Stomach (tissue), 4 donors: ENCODE measurements around the gene SLCO4C1.

Source experiments
- EP300 ChIP-seq: sonication (generic); formaldehyde crosslinking; IDR thresholded peaks from one replicate; pipeline ENCODE4 v1.6.1; 2017; ENCODE audit warnings: antibody characterized with exemption
- POLR2A ChIP-seq, 4 donors: fragments of 450-650 bp; IDR thresholded peaks; one replicate each; pipeline ENCODE4 v1.6.1; 2016; ENCODE audit warnings: antibody characterized with exemption in 4 of 4, control low read depth in 2 of 4, mild to moderate bottlenecking in 1 of 4, moderate library complexity in 1 of 4
- POLR2AphosphoS5 ChIP-seq, 3 donors: sonication (generic); formaldehyde crosslinking; IDR thresholded peaks; one replicate each; pipeline ENCODE4 v1.6.1; 2016; ENCODE audit warnings: antibody characterized with exemption in 3 of 3
- TF ChIP-seq, protein P1 (sequence below), 7 experiments: fragments of 450-650 bp in 4 of 7; fragments of 200-600 bp in 3 of 7; sonication (generic) in 3 of 7; IDR thresholded peaks; one replicate each; pipeline ENCODE4 v1.5.1; 2016 to 2019; ENCODE audit warnings: antibody characterized with exemption in 7 of 7, control low read depth in 2 of 7, mild to moderate bottlenecking in 1 of 7

DNA sequence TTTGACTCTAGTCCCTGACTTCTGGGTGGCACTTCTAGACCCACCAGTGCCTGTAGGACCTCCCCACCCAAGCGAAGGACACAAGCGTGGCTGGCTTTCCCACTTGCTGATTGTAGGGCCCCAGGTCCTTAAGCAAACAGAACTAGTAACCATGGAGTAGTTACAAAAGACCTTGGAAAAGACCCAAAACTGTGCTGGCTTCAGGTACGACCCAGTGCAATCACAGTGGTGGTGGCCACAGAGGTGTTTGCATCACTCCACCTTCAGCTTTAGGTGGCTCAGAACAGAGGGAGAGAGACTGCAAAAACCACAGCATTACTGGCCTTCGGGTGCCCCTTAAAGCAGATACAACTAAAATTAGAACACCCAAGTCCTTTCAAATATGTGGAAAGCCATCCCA is 52.9 kb downstream of the SLCO4C1 start:
- TF ChIP-seq, protein P1, sequence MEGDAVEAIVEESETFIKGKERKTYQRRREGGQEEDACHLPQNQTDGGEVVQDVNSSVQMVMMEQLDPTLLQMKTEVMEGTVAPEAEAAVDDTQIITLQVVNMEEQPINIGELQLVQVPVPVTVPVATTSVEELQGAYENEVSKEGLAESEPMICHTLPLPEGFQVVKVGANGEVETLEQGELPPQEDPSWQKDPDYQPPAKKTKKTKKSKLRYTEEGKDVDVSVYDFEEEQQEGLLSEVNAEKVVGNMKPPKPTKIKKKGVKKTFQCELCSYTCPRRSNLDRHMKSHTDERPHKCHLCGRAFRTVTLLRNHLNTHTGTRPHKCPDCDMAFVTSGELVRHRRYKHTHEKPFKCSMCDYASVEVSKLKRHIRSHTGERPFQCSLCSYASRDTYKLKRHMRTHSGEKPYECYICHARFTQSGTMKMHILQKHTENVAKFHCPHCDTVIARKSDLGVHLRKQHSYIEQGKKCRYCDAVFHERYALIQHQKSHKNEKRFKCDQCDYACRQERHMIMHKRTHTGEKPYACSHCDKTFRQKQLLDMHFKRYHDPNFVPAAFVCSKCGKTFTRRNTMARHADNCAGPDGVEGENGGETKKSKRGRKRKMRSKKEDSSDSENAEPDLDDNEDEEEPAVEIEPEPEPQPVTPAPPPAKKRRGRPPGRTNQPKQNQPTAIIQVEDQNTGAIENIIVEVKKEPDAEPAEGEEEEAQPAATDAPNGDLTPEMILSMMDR (IDR thresholded peaks at IDR 0.05): no peak
- TF ChIP-seq POLR2A (IDR thresholded peaks at IDR 0.05) (no peak), POLR2AphosphoS5 (IDR thresholded peaks at IDR 0.05) (no peak), EP300 (no peak)
